Activated naive CD8-positive, alpha-beta T cell treated with anti-CD3 and anti-CD28 coated beads, Interleukin-2, amount 50 U/mL, for 24 hours (primary cell): Measurements from ENCODE around the gene CMTM4.
"Not testable (repeated sequence)": the region's sequence is repeated elsewhere in the genome, so short reads cannot be mapped to it uniquely, and the experiment has no call there.

Source experiments
- ATAC-seq: fragments of 150-1000 bp; cut with Tn5 transposase; one replicate; pipeline ENCODE4 v1.10.0; 2021
- DNase-seq: peaks from one replicate; pipeline ENCODE4 v3.0.0; 2021
- H3K27ac Mint-ChIP-seq: one replicate; pipeline ENCODE4 v1.8.0; 2021; ENCODE audit warnings: mild to moderate bottlenecking, mixed read lengths
- H3K27me3 Mint-ChIP-seq: one replicate; pipeline ENCODE4 v1.8.0; 2021; ENCODE audit warnings: mixed read lengths
- H3K36me3 Mint-ChIP-seq: one replicate; pipeline ENCODE4 v1.8.0; 2021; ENCODE audit warnings: low read depth, mixed read lengths
- H3K4me1 Mint-ChIP-seq: one replicate; pipeline ENCODE4 v1.8.0; 2021; ENCODE audit warnings: mixed read lengths
- H3K4me3 Mint-ChIP-seq: one replicate; pipeline ENCODE4 v1.8.0; 2021; ENCODE audit warnings: mild to moderate bottlenecking, moderate library complexity, mixed read lengths
- H3K9me3 Mint-ChIP-seq: one replicate; pipeline ENCODE4 v1.8.0; 2021; ENCODE audit warnings: mixed read lengths

Gene CMTM4

GRCh38 chr16:66611911-66612310 lies 84.6 kb downstream of the CMTM4 start:
- Mint-ChIP-seq H3K4me1 (peaks cover 19% of the 10 kb centered on the region), H3K36me3 (peaks cover 19% of the 10 kb centered on the region)
- ATAC-seq, H3K27ac Mint-ChIP-seq, DNase-seq, H3K4me3 Mint-ChIP-seq, H3K9me3 Mint-ChIP-seq, H3K27me3 Mint-ChIP-seq: not testable (repeated sequence)

GRCh38 chr16:66610111-66610820 lies 86.3 kb downstream of the CMTM4 start:
- DNase-seq: no peak
- Mint-ChIP-seq H3K4me1 (peaks cover 27% of the 10 kb centered on the region), H3K9me3 (no peaks in the 10 kb centered on the region), H3K27me3 (no peaks in the 10 kb centered on the region), H3K27ac (no peak overlapping the region), H3K36me3 (peaks cover 19% of the 10 kb centered on the region), H3K4me3 (no peak overlapping the region)
- no peak for ATAC-seq

- H3K36me3 Mint-ChIP-seq: peaks cover 19% of the 10 kb centered on the region
- no peaks in the 10 kb centered on the region for H3K9me3 Mint-ChIP-seq
- no peaks in the 10 kb centered on the region for H3K27me3 Mint-ChIP-seq
- peaks cover 29% of the 10 kb centered on the region for H3K4me1 Mint-ChIP-seq
- peak overlapping the region; percentile 46 for H3K27ac Mint-ChIP-seq
- ATAC-seq (no peak), DNase-seq (no peak)
- H3K4me3 Mint-ChIP-seq: no peak overlapping the region
These were observed 87.4 kb downstream of the CMTM4 start for GRCh38 chr16:66609139-66609510.

GRCh38 chr16:66608241-66609138 lies 88.1 kb downstream of the CMTM4 start:
- peak; percentile 90 for DNase-seq
- Mint-ChIP-seq H3K9me3 (no peaks in the 10 kb centered on the region), H3K4me3 (peak overlapping the region; percentile 39), H3K27me3 (no peaks in the 10 kb centered on the region), H3K27ac (peak overlapping the region; percentile 46), H3K4me1 (peaks cover 36% of the 10 kb centered on the region), H3K36me3 (peaks cover 17% of the 10 kb centered on the region)
- peak; percentile 65 for ATAC-seq

- ATAC-seq (no peak), DNase-seq (no peak)
- peak overlapping the region; percentile 59 for H3K4me3 Mint-ChIP-seq
- peaks cover 40% of the 10 kb centered on the region for H3K4me1 Mint-ChIP-seq
- peaks cover under 1% of the 10 kb centered on the region for H3K9me3 Mint-ChIP-seq
- H3K27me3 Mint-ChIP-seq: no peaks in the 10 kb centered on the region
- H3K36me3 Mint-ChIP-seq: peaks cover 10% of the 10 kb centered on the region
- peak overlapping the region; percentile 79 for H3K27ac Mint-ChIP-seq
These were observed 90.4 kb downstream of the CMTM4 start for GRCh38 chr16:66605979-66606751.

GRCh38 chr16:66605177-66605978 lies 91.2 kb downstream of the CMTM4 start:
- H3K36me3 Mint-ChIP-seq: peaks cover 6% of the 10 kb centered on the region
- peak; percentile 4 for ATAC-seq
- peak overlapping the region; percentile 79 for H3K27ac Mint-ChIP-seq
- peak overlapping the region; percentile 59 for H3K4me3 Mint-ChIP-seq
- peaks cover 8% of the 10 kb centered on the region for H3K9me3 Mint-ChIP-seq
- peaks cover 40% of the 10 kb centered on the region for H3K4me1 Mint-ChIP-seq
- DNase-seq: peak; percentile 49
- no peaks in the 10 kb centered on the region for H3K27me3 Mint-ChIP-seq

GRCh38 chr16:66604376-66605176 lies 92.0 kb downstream of the CMTM4 start, which contains the start of gene CMTM3:
TSS of gene CMTM3 (plus strand) at chr16:66604704. CDS start at chr16:66604806, 102 bp downstream.
- Mint-ChIP-seq H3K9me3 (peaks cover 8% of the 10 kb centered on the region), H3K4me1 (peaks cover 42% of the 10 kb centered on the region), H3K27me3 (no peaks in the 10 kb centered on the region), H3K27ac (peak within 1 kb of the TSS; percentile 90), H3K36me3 (peaks cover under 1% of the 10 kb centered on the region), H3K4me3 (peak within 1 kb of the TSS; percentile 92)
- DNase-seq (peak; percentile 81), ATAC-seq (peak; percentile 51)

DNA sequence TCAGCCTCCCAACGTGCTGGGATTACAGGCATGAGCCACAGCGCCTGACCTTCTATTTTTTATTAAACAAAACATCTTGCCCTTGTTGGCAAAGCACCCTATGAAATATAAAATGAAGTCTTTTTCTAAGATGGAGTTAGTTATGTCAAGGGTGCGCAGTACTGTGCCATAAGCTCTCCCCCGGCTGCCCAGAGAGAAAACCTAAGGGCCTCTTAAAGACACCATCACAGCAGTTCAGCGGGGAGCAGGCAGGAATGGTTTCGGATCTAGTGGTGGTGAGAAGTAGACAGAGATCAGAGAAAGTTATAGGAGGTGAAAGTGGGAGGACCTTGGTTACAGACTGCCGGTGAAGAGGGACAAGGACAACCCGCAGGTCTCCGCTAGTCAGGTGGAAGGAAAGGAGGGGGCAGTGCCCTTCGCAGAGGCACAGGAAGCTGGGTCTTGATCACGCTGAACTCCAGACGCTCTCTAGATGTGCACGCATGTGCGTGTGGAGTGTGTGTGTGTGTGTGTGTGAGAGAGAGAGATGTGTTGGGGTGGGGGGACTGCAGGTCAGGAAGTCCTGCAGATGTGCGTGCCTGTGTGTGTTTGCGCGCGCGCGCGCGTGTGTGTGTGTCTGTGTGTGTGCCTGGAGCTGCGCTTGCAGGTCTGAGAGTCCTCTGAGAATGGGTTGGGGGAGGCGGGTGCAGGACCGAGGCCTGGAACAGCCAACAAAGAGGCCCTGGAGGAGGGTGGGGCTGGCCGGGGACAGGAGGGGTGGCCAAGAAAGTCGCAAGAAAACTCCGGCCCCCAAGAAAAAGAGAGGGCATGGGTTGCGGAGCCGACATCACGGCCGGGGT lies 92.8 kb downstream of the CMTM4 start:
- no peaks in the 10 kb centered on the region for H3K36me3 Mint-ChIP-seq
- DNase-seq (peak; percentile 65), ATAC-seq (peak; percentile 58)
- H3K27me3 Mint-ChIP-seq: no peaks in the 10 kb centered on the region
- peaks cover 8% of the 10 kb centered on the region for H3K9me3 Mint-ChIP-seq
- H3K27ac Mint-ChIP-seq: peak overlapping the region; percentile 90
- peaks cover 44% of the 10 kb centered on the region for H3K4me1 Mint-ChIP-seq
- H3K4me3 Mint-ChIP-seq: peak overlapping the region; percentile 92

DNA sequence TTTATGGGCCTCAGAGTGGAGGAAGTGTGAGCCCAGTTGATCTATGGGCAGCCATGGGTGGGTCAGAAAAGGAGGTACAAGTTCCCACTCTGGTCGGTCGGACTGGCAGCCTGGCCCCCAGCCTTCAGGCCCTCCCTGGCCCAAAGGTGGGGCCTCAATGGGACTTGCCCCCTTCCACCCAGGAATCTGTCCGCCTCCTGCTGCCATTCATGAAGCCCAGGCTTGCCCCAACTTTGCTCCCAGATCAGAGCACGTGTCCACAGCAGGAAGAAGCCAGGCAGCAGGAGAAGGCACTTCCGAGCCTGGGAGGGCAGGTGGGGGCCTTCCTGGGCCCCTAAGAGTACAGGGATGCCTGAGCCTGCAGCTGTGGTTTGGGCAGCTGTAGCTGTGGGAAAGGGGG lies 95.1 kb downstream of the CMTM4 start:
- Mint-ChIP-seq H3K27ac (no peak overlapping the region), H3K36me3 (no peaks in the 10 kb centered on the region)

GRCh38 chr16:66600477-66600876 lies 96.1 kb downstream of the CMTM4 start:
- no peak overlapping the region for H3K27ac Mint-ChIP-seq
- no peak overlapping the region for H3K4me3 Mint-ChIP-seq
- no peaks in the 10 kb centered on the region for H3K36me3 Mint-ChIP-seq
- DNase-seq (no peak), ATAC-seq (no peak)
- no peaks in the 10 kb centered on the region for H3K27me3 Mint-ChIP-seq
- peaks cover 8% of the 10 kb centered on the region for H3K9me3 Mint-ChIP-seq
- peaks cover 34% of the 10 kb centered on the region for H3K4me1 Mint-ChIP-seq

More for the DNA sequence above, 95.1 kb downstream of the CMTM4 start:
- ATAC-seq: no peak
- Mint-ChIP-seq H3K27me3 (no peaks in the 10 kb centered on the region), H3K9me3 (peaks cover 8% of the 10 kb centered on the region), H3K4me1 (peaks cover 40% of the 10 kb centered on the region), H3K4me3 (no peak overlapping the region)
- DNase-seq: no peak

GRCh38 chr16:66599726-66600125 lies 96.8 kb downstream of the CMTM4 start:
- Mint-ChIP-seq H3K27ac (no peak overlapping the region), H3K9me3 (peaks cover 8% of the 10 kb centered on the region), H3K4me3 (no peak overlapping the region), H3K4me1 (peaks cover 34% of the 10 kb centered on the region), H3K36me3 (no peaks in the 10 kb centered on the region), H3K27me3 (no peaks in the 10 kb centered on the region)
- DNase-seq (no peak), ATAC-seq (no peak)

DNA sequence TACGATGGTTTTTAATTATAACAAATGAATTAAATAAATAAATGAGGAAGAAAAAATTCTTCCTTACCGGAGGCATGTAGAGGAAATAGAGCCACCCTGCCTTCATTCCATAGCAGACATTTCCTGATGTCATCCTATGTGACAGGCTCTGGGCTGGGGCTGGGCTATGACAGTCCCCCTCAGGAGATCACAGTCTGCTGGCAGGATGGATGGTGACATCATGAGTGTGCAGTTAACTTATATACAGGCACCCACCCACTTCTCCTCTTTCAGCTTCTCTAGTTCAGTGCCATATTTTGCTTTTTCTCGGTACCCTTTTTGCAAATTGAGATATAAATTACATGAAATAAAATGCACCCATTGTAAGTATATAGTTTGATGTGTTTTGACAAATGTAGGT lies 98.4 kb downstream of the CMTM4 start:
- Mint-ChIP-seq H3K36me3 (no peaks in the 10 kb centered on the region), H3K4me1 (peaks cover 24% of the 10 kb centered on the region), H3K9me3 (peaks cover 8% of the 10 kb centered on the region), H3K4me3 (no peak overlapping the region), H3K27ac (no peak overlapping the region), H3K27me3 (no peaks in the 10 kb centered on the region)
- ATAC-seq (peak; percentile 69), DNase-seq (no peak)
